ENCODE data around the gene OR10AD1.
"Not testable (repeated sequence)": the region's sequence is repeated elsewhere in the genome, so short reads cannot be mapped to it uniquely, and the experiment has no call there.

The OR10AD1 gene, protein sequence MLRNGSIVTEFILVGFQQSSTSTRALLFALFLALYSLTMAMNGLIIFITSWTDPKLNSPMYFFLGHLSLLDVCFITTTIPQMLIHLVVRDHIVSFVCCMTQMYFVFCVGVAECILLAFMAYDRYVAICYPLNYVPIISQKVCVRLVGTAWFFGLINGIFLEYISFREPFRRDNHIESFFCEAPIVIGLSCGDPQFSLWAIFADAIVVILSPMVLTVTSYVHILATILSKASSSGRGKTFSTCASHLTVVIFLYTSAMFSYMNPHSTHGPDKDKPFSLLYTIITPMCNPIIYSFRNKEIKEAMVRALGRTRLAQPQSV

GRCh38 chr12:48203192-48203591 is at the start of gene OR10AD1:
Gene OR10AD1, minus strand, starts transcription at chr12:48203292. Its CDS starts 0 bp downstream, at chr12:48203292.
- no peak within 1 kb of the TSS for H3K27ac ChIP-seq
- TF ChIP-seq CTCF (conservative IDR thresholded peaks at IDR 0.05) = no peak

DNA sequence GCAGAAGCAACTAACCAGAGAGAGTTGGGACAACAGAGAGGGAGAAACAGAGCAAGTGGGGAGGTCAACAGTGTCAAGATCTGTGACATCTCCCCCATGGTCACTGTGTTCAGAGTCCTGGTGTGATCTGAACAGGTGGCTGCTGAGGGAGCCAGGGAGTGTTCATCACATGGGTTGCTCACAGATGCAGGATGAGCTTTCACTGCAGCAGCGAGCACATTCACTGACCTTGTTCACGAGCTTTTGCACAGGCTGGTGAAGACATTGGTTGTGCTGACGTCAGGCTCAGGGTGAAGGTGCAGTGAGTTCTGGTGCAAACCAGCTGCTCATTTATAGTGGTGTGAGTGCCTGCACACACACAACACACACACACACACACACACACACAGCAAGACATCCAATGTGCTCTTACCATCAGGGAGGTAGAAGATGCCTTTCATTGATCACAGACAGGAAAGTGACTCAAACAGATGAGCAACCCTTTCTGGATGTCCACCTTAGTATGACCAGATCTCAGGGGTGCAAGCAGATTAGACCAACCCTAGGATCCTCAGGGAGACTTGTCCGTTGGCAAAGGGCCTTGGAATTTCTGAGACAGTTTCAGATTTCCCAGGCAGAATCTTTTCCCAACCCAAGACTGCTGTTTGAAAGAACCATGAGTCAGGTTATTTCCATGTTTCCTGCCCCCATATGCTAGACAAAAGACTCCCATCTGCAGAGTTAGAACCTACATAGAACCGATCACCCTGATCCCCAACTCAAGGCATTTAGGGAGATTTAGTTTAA is 44.3 kb upstream of the OR10AD1 start:
- H3K27ac ChIP-seq = no peak overlapping the region
- TF ChIP-seq CTCF (conservative IDR thresholded peaks at IDR 0.05) = no peak

- no peak overlapping the region for H3K27ac ChIP-seq
- no peak for TF ChIP-seq CTCF (conservative IDR thresholded peaks at IDR 0.05)
Observed at GRCh38 chr12:48237162-48237561, 34.1 kb upstream of the OR10AD1 start.

GRCh38 chr12:48235796-48236333 is 32.8 kb upstream of the OR10AD1 start:
- TF ChIP-seq CTCF (conservative IDR thresholded peaks at IDR 0.05) = no peak
- H3K27ac ChIP-seq = no peak overlapping the region

DNA sequence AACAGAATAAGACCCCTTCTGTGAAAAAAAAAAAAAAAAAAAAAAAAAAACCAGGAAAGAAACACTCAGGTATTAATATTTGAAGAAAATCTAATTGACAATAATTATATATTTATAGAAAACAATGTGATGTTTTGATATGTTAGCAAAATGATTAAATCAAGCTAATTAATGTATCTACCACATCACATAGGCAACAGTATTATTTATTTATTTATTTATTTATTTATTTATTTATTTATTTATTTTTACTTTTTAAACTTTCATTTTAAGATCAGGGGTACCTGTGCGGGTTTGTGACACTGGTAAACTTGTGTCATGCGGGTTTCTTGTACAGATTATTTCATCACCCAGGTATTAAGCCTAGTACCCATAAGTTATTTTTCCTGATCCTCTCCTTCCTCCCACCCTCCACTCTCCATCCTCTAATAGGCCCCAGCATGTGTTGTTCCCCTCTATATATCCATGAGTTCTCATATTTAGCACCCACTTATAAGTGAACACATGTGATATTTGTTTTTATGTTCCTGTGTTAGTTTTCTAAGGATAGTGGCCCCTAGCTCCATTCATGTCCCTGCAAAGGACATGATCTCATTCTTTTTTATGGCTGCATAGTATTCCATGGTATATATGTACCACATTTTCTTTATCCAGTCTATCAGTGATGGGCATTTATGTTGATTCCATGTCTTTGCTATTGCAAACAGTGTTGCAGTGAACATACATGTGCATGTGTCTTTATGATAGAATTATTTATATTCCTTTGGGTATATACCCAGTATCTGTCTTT is 28.3 kb upstream of the OR10AD1 start:
- H3K27ac ChIP-seq = not testable (repeated sequence)

DNA sequence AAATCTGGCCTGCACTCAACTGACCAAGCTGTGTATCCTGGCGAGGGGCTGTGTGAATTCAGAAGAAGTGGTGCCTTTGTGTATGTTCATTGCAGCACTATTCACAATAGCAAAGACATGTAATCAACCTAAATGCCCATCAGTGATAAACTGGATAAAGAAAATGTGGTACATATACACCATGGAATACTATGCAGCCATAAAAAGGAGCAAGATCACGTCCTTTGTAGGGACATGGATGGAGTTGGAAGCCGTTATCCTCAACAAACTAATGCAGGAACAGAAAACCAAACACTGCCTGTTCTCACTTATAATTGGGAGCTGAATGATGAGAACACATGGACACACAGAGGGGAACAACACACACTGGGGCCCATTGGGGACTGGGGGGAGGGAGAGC is 21.4 kb upstream of the OR10AD1 start:
- not testable (repeated sequence) for H3K27ac ChIP-seq

DNA sequence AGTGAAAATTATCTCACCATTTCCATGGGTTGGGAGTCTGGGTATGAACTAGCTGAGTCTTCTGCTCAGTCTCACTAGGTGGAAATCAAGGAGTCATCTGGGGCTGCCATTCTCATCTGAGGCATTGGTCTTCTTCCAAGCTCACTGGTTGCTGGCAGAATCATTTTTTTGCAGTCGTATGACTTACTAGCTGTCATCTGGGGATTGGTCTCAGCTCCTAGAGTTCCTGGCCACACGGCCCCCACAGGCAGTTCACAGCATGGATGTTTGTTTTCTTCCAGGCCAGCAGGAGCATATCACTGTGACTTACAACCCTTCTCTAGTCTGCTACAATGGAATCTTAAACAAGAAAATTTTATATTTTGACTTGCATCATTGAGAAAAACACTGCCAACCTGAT is 18.6 kb upstream of the OR10AD1 start:
- no peak for TF ChIP-seq CTCF (conservative IDR thresholded peaks at IDR 0.05)
- no peak overlapping the region for H3K27ac ChIP-seq

- no peak for TF ChIP-seq CTCF (conservative IDR thresholded peaks at IDR 0.05)
- no peak overlapping the region for H3K27ac ChIP-seq
Observed at GRCh38 chr12:48220701-48221100, 17.6 kb upstream of the OR10AD1 start.

Measured in VCaP (cell line).